Small intestine (tissue), 7 donors: ENCODE measurements around the gene WNT3A. TPM values are rescaled to one million over a fixed set of nuclear protein-coding genes. Genes with fewer than 3 reads are reported as not detected.

Source experiments
- DNase-seq, 2 donors: peaks; one replicate each; pipeline versions ENCODE4 v3.0.0 to v3.0.0-alpha.2; 2013
- FAIRE-seq: peaks from 2 replicates; lab custom pipeline; 2012; peaks lifted over from hg19 to GRCh38; lab: Jason Lieb, UNC
- H3K27ac ChIP-seq, 3 donors: one replicate each; pipeline ENCODE4 v1.5.1; 2013; ENCODE audit warnings: low read length in 2 of 3, mild to moderate bottlenecking in 2 of 3, control low read depth in 1 of 3, inconsistent platforms in 1 of 3, low read depth in 1 of 3, moderate library complexity in 1 of 3
- H3K27me3 ChIP-seq, 3 donors: one replicate each; pipeline ENCODE4 v1.6.1; 2013; ENCODE audit warnings: low read length in 3 of 3, inconsistent platforms in 1 of 3; ENCODE audit not compliant: control insufficient read depth in 3 of 3, insufficient read depth in 3 of 3
- H3K36me3 ChIP-seq, 3 donors: one replicate each; pipeline ENCODE4 v1.6.1; 2013; ENCODE audit warnings: low read length in 3 of 3, inconsistent platforms in 1 of 3, low read depth in 1 of 3, mild to moderate bottlenecking in 1 of 3, moderate library complexity in 1 of 3; ENCODE audit not compliant: control insufficient read depth in 3 of 3, insufficient read depth in 2 of 3
- H3K4me1 ChIP-seq, 3 donors: one replicate each; pipeline ENCODE4 v1.6.1; 2013; ENCODE audit warnings: low read length in 2 of 3, inconsistent platforms in 1 of 3, low read depth in 1 of 3, mild to moderate bottlenecking in 1 of 3, moderate library complexity in 1 of 3; ENCODE audit not compliant: control insufficient read depth in 3 of 3, insufficient read depth in 2 of 3
- H3K4me3 ChIP-seq, 3 donors: one replicate each; pipeline ENCODE4 v1.5.1; 2013; ENCODE audit warnings: low read length in 3 of 3, control low read depth in 1 of 3, inconsistent platforms in 1 of 3, low read depth in 1 of 3, mild to moderate bottlenecking in 1 of 3, moderate library complexity in 1 of 3
- H3K9me3 ChIP-seq, 2 donors: one replicate each; pipeline ENCODE4 v1.6.1; 2013; ENCODE audit warnings: low read depth in 1 of 2, low read length in 1 of 2; ENCODE audit not compliant: control insufficient read depth in 2 of 2, insufficient read depth in 1 of 2
- whole genome bisulfite sequencing, 3 donors: extraction: QIAGEN DNeasy Blood & Tissue Kit; methylation state at CpG; one replicate each; pipeline ENCODE4 v1.1.7; 2013; 5-methylcytosine and 5-hydroxymethylcytosine counted together
- polyA plus RNA-seq, 4 donors: library from polyadenylated mRNA; stranded (reverse) in 3 of 4; unstranded in 1 of 4; fragments of 200-250 nt in 3 of 4; fragments of 120-200 nt in 1 of 4; gene quantifications; one replicate each; pipeline versions ENCODE4 v1.2.1 to v1.2.3, GENCODE V29; 2013
- donor health status: healthy with polysubstance abuse.
- donor health status: control.
- donor health status: control.
- donor health status: Bipolar disorder and iron deficiency.
- donor health status: healthy.

The WNT3A gene
- polyA plus RNA-seq, 4 donors = 0.01 TPM; not detected in 3

DNA sequence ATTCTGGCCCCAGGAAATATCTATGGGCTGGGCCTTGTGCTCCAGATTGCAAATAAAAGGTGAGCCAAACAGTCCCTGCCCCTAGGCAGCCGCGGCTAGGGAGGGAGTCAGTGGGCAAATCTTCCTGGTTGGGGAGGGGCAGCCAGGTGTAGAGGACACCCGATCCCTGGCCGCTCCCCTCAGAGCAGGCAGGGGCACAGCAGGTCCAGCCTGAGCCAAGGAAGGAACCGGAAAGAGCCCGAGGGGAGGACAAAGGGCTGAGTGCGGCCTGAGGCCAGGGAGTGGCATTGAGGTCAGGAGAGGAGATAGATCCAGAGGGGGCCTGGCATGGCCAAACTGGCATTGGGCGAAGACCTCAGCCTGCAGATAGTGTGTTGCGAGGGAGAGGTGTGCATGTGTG, 39.1 kb downstream of the WNT3A start:
- 44 to 74% (median 64%) methylated on average over 9 of the region's 9 CpGs for WGBS, 3 donors
- no peak overlapping the region for H3K27ac ChIP-seq
- DNase-seq = no peak
- H3K4me1 ChIP-seq = no peaks in the 10 kb centered on the region
- H3K27me3 ChIP-seq = peaks cover 0 to 12% (median 0%) of the 10 kb centered on the region in 3 donors
- no peaks in the 10 kb centered on the region for H3K9me3 ChIP-seq
- no peak overlapping the region for H3K4me3 ChIP-seq
- FAIRE-seq = no peak
- H3K36me3 ChIP-seq = no peaks in the 10 kb centered on the region

DNA sequence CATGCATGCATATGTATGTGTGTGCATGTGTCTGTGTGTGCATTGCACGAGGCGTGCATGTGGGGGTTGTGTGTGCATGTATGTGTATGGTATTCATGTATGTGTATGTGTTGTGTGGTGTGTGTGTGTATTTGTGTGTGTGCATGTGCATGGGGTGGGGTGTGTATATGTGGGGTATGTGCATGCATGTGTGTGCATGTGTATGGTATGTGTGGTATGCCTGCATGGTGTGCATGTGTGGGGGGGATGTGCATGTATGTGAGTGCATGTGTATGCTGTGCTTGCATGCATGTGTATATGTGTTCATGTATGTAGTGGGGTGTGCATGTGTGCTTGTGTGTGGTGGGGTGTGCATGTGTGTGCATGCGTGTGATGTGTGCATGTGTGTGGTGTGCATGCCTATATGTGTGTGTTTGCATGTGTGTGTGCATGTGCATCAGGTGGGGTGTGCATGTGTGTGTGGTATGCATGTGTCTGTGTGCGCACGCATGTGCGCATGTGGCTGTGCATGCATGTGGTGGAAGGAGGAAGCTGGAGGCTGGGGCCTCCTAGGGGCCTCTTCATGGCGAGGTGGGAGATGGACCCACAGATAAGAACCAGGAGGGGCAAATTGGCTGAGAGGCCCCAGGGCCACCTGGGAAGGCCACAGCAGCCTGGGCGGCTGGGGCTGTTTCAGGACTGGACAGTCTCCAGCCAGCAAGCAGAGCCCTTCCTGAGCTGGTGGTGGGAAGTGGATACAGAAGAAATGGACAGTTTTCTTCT, 39.8 kb downstream of the WNT3A start:
- DNase-seq (no peak), FAIRE-seq (no peak)
- H3K4me1 ChIP-seq = no peaks in the 10 kb centered on the region
- 87 to 94% (median 89%) methylated on average over 8 of the region's 8 CpGs for WGBS, 3 donors
- H3K4me3 ChIP-seq = no peak overlapping the region
- no peaks in the 10 kb centered on the region for H3K36me3 ChIP-seq
- no peaks in the 10 kb centered on the region for H3K9me3 ChIP-seq
- peaks cover 0 to 9% (median 0%) of the 10 kb centered on the region in 3 donors for H3K27me3 ChIP-seq
- H3K27ac ChIP-seq = no peak overlapping the region

DNA sequence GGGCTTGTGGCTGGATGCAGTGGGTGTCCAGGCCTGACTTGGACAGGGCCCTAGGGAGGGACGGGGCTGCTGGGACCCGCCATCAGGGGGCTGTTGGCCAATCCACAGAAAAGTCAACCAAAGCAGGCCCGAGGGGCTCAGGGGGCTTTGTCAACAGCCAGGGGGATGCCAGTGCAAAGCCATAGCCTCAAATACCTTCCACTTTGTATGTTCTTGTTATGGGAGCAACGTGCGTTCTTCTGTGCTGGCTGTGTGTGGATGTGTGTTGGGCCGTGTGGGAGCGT, 40.3 kb downstream of the WNT3A start:
- peaks cover 0 to 12% (median 0%) of the 10 kb centered on the region in 3 donors for H3K27me3 ChIP-seq
- FAIRE-seq = no peak

DNA sequence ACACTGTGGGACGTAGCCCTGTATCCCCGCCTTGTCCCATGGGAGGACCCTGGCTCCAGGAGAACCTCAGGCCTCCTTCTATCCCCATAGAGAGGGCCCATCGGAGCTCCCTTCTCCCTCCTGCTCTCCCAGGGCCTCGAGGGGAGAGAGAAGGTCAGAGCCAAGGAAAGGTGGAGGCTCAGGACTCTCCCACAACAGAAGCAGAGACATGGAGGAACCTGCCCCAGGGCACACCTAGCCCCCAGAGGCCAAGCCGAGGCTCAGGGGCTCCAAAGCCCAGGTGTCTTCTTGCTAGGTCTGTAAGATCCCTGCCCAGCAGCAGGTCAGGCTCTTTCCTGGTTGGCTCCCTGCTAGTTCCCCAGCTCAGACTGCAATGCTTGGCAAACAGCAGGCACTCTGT, 41.3 kb downstream of the WNT3A start:
- no peaks in the 10 kb centered on the region for H3K9me3 ChIP-seq
- no peak overlapping the region for H3K4me3 ChIP-seq
- H3K27ac ChIP-seq = no peak overlapping the region
- no peaks in the 10 kb centered on the region for H3K36me3 ChIP-seq
- H3K4me1 ChIP-seq = no peaks in the 10 kb centered on the region
- no peak for FAIRE-seq
- DNase-seq = no peak
- 64 to 81% (median 69%) methylated on average over 5 of the region's 5 CpGs for WGBS, 3 donors
- peaks cover 0 to 12% (median 0%) of the 10 kb centered on the region in 3 donors for H3K27me3 ChIP-seq

More for the DNA sequence above, 40.3 kb downstream of the WNT3A start:
- Histone ChIP-seq H3K4me1 (no peaks in the 10 kb centered on the region), H3K27ac (no peak overlapping the region), H3K4me3 (no peak overlapping the region), H3K36me3 (no peaks in the 10 kb centered on the region), H3K9me3 (no peaks in the 10 kb centered on the region)
- no peak for DNase-seq
- WGBS, 3 donors = 78 to 88% (median 87%) methylated on average over 7 of the region's 7 CpGs

GRCh38 chr1:228048659-228049298, 42.0 kb downstream of the WNT3A start:
- DNase-seq (no peak), FAIRE-seq (no peak)
- 81 to 88% (median 83%) methylated on average over 6 of the region's 6 CpGs for WGBS, 3 donors
- no peak overlapping the region for H3K27ac ChIP-seq
- H3K36me3 ChIP-seq = no peaks in the 10 kb centered on the region
- H3K4me3 ChIP-seq = no peak overlapping the region
- H3K9me3 ChIP-seq = no peaks in the 10 kb centered on the region
- H3K4me1 ChIP-seq = no peaks in the 10 kb centered on the region
- peaks cover 0 to 13% (median 0%) of the 10 kb centered on the region in 3 donors for H3K27me3 ChIP-seq

GRCh38 chr1:228050571-228051231, 43.9 kb downstream of the WNT3A start:
- H3K4me1 ChIP-seq = no peaks in the 10 kb centered on the region
- peaks cover 0 to 8% (median 4%) of the 10 kb centered on the region in 3 donors for H3K27me3 ChIP-seq
- FAIRE-seq (no peak), DNase-seq (no peak)
- no peak overlapping the region for H3K4me3 ChIP-seq
- peaks cover 0 to 4% of the 10 kb centered on the region in 2 donors for H3K9me3 ChIP-seq
- H3K27ac ChIP-seq = no peak overlapping the region
- H3K36me3 ChIP-seq = no peaks in the 10 kb centered on the region
- WGBS, 3 donors = 89 to 91% (median 90%) methylated on average over 21 to 30 of the region's 30 CpGs

DNA sequence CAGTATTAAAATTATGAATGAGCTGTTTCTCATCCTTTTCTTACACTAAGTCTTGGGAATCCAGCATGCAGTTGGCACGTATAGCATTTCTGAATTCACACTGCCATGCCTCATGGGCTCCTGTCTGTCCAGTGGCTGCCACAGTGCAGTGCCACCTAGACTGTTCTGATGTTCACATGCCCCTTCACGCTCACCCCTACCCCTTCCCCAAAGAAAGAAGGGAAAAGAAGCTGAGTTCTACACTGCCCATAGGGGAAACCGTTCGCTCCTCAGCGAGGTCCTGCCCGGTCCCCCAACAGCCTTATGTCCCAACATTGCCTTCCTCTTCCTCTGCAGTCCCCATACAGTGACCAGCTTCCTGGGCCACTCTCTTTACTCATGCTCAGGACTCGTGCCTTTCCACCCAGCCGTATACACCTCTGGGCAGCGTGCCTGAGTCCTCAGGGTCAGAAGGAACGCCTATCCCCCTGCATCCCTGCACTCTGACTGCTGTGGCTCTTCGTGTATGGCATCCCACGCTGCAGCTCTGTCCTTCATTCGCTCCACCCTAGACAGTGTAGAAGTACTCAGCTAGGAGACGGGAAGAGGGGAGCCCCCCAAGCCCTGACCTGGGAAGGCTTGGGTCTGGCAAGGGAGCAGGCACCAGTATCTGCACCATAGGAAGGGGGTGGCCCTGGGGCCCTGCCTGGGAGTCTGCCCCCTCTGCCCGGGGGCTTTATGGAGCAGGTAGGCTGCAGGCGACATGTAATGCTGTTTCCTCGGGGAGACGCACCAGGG, 51.6 kb downstream of the WNT3A start:
- H3K36me3 ChIP-seq = no peaks in the 10 kb centered on the region
- peaks cover 0 to 11% of the 10 kb centered on the region in 2 donors for H3K9me3 ChIP-seq
- H3K27me3 ChIP-seq = peaks cover 0 to 62% (median 19%) of the 10 kb centered on the region in 3 donors
- H3K4me1 ChIP-seq = peaks cover 0 to 14% (median 0%) of the 10 kb centered on the region in 3 donors
- FAIRE-seq = no peak
- no peak overlapping the region for H3K27ac ChIP-seq
- H3K4me3 ChIP-seq = peak overlapping the region in 1 of 3 donors; percentile 17
- no peak for DNase-seq
- WGBS, 3 donors = 45 to 48% (median 45%) methylated on average over 17 to 18 of the region's 18 CpGs
